ENCODE data around the gene SKI.

SKI gene

DNA sequence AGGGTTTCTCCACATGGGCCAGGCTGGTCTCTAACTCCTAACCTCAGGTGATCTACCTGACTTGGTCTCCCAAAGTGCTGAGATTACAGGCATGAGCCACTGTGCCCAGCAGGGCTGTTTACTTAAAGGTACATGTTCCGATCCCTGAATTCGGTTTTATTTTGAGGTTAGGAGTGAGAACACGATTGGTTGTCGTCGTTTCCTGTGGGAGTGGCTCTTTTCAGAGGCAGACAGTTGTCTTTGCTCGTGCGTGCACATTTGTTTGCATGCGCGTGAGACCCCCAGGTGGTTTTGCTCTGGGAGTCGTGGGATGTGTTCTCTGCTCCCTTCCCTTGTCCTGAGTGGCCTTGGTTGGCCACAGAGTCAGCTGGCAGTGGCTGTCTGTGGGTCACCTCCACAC lies 60.2 kb downstream of the SKI start:
- DNase-seq (ENCODE audit: low read depth) = no peak
- no peak overlapping the region for H3K4me3 ChIP-seq (ENCODE audit: low read depth, low read length)
- TF ChIP-seq, protein P1, sequence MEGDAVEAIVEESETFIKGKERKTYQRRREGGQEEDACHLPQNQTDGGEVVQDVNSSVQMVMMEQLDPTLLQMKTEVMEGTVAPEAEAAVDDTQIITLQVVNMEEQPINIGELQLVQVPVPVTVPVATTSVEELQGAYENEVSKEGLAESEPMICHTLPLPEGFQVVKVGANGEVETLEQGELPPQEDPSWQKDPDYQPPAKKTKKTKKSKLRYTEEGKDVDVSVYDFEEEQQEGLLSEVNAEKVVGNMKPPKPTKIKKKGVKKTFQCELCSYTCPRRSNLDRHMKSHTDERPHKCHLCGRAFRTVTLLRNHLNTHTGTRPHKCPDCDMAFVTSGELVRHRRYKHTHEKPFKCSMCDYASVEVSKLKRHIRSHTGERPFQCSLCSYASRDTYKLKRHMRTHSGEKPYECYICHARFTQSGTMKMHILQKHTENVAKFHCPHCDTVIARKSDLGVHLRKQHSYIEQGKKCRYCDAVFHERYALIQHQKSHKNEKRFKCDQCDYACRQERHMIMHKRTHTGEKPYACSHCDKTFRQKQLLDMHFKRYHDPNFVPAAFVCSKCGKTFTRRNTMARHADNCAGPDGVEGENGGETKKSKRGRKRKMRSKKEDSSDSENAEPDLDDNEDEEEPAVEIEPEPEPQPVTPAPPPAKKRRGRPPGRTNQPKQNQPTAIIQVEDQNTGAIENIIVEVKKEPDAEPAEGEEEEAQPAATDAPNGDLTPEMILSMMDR (conservative IDR thresholded peaks at IDR 0.05; ENCODE audit: low read depth, low read length) = no peak

DNA sequence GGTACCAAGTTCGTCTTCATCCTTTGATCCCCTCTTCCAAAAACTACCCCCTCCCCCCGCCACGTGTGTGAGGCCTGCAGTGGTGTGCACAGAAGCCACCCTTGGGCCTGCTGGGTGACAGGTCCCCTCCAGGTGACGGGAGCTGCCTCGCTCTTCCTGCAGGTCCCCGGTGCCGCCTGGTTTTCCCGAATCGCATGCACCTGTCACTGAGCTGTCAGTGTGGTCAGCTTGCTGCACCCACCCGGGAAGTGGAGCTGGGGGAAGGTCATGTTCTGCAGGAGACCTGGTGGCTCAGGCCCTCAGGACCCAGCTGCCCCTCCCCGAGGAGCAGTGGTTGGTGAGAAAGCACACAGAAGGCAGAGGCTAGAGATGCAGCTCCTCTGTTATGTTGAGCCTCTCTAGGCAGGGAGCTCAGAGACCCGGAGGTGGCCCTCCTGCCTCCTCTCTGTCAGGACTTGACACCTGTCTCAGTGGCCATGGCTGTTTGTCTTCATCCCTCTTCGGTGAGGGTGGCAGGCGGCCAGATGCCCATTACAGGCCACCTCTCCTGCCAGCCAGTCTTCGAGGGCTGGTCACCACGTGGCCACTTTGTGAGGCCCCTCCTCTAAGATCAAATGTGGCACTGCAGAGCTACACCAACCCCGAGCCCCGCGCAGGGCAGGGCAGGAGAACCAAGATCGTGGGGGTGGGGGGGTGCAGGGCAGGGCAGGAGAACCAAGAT lies 60.9 kb downstream of the SKI start:
- TF ChIP-seq, protein P1 (conservative IDR thresholded peaks at IDR 0.05; ENCODE audit: low read depth, low read length) = no peak
- DNase-seq (ENCODE audit: low read depth) = no peak
- H3K4me3 ChIP-seq (ENCODE audit: low read depth, low read length) = no peak overlapping the region

DNA sequence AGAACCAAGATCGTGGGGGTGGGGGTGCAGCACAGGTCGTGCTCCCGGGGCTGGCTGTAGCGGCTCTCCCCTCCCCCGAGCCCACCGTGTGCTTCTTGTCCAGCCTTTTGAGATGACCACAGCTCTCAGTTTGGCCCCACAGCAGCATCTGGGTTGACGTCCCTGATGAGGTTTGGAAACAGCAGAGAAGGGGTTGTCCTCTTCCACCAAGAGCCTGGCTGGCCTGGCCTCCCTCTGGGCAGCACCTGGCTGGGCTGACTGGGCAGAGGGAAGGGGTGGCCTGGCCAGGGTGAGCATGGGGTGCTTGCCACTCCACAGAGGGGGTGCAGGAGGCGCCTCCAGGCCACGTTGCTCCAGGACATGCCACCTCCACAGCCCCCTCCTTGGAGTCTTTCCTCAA lies 61.5 kb downstream of the SKI start:
- DNase-seq (ENCODE audit: low read depth) = peak; percentile 25
- H3K4me3 ChIP-seq (ENCODE audit: low read depth, low read length) = no peak overlapping the region
- TF ChIP-seq, protein P1 (conservative IDR thresholded peaks at IDR 0.05; ENCODE audit: low read depth, low read length) = no peak

DNA sequence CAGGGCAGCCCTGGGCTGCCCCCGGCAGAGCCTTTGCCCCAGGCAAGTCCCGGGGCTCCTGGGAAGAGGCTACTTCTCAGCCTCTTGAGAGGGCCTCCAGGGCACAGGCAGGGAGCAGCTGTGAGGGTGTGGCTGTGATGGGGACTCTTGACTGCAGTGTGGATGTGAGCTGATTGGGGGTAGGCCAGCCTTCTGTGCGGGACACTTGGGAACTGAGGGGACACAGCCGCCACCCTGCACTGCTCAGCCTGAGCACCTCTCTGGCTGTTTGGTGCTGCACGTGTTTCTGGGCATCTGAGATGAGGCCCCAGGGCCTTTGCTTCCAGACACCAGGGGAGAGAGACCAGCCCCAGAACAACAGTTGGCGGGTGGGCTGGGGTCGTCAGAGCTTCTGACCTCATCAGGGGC lies 62.1 kb downstream of the SKI start:
- TF ChIP-seq, protein P1 (conservative IDR thresholded peaks at IDR 0.05; ENCODE audit: low read depth, low read length) = no peak
- DNase-seq (ENCODE audit: low read depth) = no peak
- H3K4me3 ChIP-seq (ENCODE audit: low read depth, low read length) = no peak overlapping the region

DNA sequence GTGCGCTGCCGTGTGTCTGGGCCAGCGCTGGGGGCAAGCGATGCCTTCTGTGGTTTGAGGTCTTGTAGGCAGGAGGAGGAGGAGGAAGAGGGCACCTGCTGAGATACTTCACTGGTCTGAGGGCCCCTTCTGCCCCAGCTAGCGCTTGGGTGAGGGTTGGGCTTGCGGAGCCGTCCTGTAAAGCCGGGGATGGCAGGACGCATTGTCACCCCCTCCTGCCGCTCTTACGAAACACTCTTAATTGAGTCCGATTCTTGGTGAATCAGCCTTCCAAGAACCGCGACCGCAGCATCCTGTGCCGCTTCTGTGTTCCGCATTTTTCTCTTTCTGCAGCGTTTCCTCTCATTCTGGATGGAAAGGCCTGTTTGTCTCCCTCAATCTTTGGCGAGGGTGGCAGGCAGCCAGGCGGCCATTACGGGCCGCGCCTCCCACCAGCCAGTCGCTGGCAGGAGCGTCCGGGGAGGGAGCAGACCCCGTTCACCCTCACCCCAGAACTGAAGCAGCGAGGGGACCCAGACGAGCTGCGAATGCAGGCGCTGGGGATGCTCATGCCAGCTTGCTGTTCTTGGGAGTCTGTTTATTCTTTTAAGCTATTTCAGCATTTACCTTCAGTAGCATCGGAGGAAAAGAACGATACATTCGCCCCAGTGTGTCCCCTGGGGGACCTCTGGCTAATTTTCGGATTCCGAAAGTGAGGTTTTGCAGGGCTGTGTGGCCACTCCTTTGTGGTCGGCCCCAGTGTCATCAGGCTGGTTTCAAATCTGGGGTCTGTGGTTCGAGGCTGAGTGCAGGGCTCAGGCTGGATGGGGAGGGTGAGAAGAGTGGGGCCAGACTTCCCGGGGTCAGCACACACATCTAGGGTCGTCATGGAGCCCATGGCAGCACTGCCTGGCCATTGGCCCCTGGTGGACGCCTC lies 62.7 kb downstream of the SKI start:
- peak; percentile 95 for DNase-seq (ENCODE audit: low read depth)
- TF ChIP-seq, protein P1 (conservative IDR thresholded peaks at IDR 0.05; ENCODE audit: low read depth, low read length) = no peak
- peak overlapping the region; percentile 41 for H3K4me3 ChIP-seq (ENCODE audit: low read depth, low read length)

DNA sequence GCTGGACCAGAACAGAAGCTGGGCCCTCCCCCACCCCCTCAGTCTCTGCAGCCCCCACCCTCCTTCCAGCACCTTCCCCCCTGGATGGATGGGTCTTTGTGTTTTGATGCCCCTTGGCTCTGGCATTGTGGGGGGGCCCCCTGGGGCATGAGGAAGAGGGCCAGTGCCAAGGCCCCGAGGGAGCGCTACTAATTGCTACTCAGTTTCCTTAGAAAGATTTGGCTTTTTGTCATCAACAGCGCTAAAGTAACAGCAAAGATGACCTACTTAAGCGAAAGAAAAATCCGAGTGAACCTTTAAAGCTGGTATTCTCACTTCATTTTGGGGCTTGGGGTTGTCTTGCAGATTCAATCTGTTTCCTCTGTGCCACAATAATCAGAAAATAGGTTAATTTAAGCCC lies 63.5 kb downstream of the SKI start:
- no peak for DNase-seq (ENCODE audit: low read depth)
- H3K4me3 ChIP-seq (ENCODE audit: low read depth, low read length) = no peak overlapping the region
- TF ChIP-seq, protein P1 (conservative IDR thresholded peaks at IDR 0.05; ENCODE audit: low read depth, low read length) = no peak

Data from choroid plexus epithelial cell (primary cell).